Stomach (tissue), 4 donors: ENCODE measurements around the gene EIPR1.

Source experiments
- EP300 ChIP-seq: sonication (generic); formaldehyde crosslinking; IDR thresholded peaks from one replicate; pipeline ENCODE4 v1.6.1; 2017; ENCODE audit warnings: antibody characterized with exemption
- POLR2AphosphoS5 ChIP-seq, 3 donors: sonication (generic); formaldehyde crosslinking; IDR thresholded peaks; one replicate each; pipeline ENCODE4 v1.6.1; 2016; ENCODE audit warnings: antibody characterized with exemption in 3 of 3

- TF ChIP-seq EP300, result no peak
- TF ChIP-seq POLR2AphosphoS5 (IDR thresholded peaks at IDR 0.05), result no peak
Observed at GRCh38 chr2:3368261-3368722, 9.3 kb downstream of the EIPR1 start.
